MCF 10A (cell line): ENCODE measurements around the gene EHBP1. TPM values are rescaled to one million over a fixed set of nuclear protein-coding genes. Genes with fewer than 3 reads are reported as not detected.

Source experiments
- BruUV-seq: library from RNA; stranded (reverse); fragments of 400-500 nt; replicated peaks from 2 replicates; lab custom pipeline; 2021; lab: Mats Ljungman, UMichigan
- CTCF ChIA-PET: fragments of 300-600 bp; sonication (Branson Sonifier 250); formaldehyde crosslinking; extraction: SDS; loops from one replicate; lab custom pipeline; 2021; ENCODE audit warnings: antibody characterized with exemption, inconsistent platforms; lab: Yijun Ruan, JAX
- POLR2A ChIA-PET: fragments of 300-600, 350-650 bp; sonication (Branson Sonifier 250); formaldehyde crosslinking; extraction: SDS; loops from one replicate; lab custom pipeline; 2020; ENCODE audit warnings: antibody characterized with exemption, inconsistent platforms; lab: Yijun Ruan, JAX
- DNase-seq: peaks from one replicate; pipeline ENCODE4 v3.0.0-alpha.2; 2018; ENCODE audit not compliant: unreplicated experiment
- H3K27ac Mint-ChIP-seq: one replicate; pipeline ENCODE4 v1.8.0; 2022; ENCODE audit warnings: mild to moderate bottlenecking, low read depth, mixed read lengths; ENCODE audit not compliant: unreplicated experiment
- H3K27me3 Mint-ChIP-seq: one replicate; pipeline ENCODE4 v1.8.0; 2022; ENCODE audit warnings: mixed read lengths; ENCODE audit not compliant: insufficient read depth, unreplicated experiment
- H3K36me3 Mint-ChIP-seq: one replicate; pipeline ENCODE4 v1.8.0; 2022; ENCODE audit warnings: mild to moderate bottlenecking, moderate library complexity, mixed read lengths; ENCODE audit not compliant: insufficient read depth, unreplicated experiment
- H3K4me1 Mint-ChIP-seq: one replicate; pipeline ENCODE4 v1.8.0; 2022; ENCODE audit warnings: mixed read lengths; ENCODE audit not compliant: insufficient read depth, unreplicated experiment
- H3K4me3 Mint-ChIP-seq: one replicate; pipeline ENCODE4 v1.8.0; 2022; ENCODE audit warnings: mild to moderate bottlenecking, moderate library complexity, mixed read lengths; ENCODE audit not compliant: unreplicated experiment
- H3K9me3 Mint-ChIP-seq: one replicate; pipeline ENCODE4 v1.8.0; 2022; ENCODE audit warnings: mixed read lengths; ENCODE audit not compliant: unreplicated experiment
- intact Hi-C: fragments of 100-400 bp; cut with micrococcal nuclease; formaldehyde crosslinking; loops from 2 replicates; pipeline ENCODE4 v1.14.1; 2022
- total RNA-seq: library from RNA; stranded (reverse); gene quantifications from 2 replicates; pipeline ENCODE4 v1.2.3, GENCODE V29; 2022
- TF ChIP-seq, protein P1 (sequence below): fragments of 200-600 bp; IDR thresholded peaks from one replicate; pipeline ENCODE4 v1.8.0; 2022; ENCODE audit warnings: antibody characterized with exemption, mild to moderate bottlenecking; ENCODE audit not compliant: unreplicated experiment

Gene EHBP1
- total RNA-seq, 1 experiment from 2014 or later = 81.2 TPM

DNA sequence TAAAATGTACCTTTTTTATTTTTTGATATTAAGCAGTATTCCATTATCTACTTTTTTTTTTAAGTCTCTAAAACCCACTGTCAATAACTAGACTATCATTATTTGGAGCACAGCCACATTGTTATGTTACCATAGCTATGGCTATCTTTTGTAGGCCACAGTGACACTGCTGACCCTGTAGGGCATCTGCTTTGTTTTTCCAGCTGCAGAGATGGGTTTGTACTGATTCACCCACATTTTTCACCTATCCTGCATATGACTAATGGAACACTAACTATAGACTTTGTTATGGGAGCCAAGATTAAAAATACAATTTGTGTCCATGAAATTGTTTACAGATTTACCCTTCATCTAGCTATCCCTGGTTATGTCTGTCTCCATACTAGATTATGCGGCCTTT lies 323.5 kb downstream of the EHBP1 start:
- TF ChIP-seq, protein P1, sequence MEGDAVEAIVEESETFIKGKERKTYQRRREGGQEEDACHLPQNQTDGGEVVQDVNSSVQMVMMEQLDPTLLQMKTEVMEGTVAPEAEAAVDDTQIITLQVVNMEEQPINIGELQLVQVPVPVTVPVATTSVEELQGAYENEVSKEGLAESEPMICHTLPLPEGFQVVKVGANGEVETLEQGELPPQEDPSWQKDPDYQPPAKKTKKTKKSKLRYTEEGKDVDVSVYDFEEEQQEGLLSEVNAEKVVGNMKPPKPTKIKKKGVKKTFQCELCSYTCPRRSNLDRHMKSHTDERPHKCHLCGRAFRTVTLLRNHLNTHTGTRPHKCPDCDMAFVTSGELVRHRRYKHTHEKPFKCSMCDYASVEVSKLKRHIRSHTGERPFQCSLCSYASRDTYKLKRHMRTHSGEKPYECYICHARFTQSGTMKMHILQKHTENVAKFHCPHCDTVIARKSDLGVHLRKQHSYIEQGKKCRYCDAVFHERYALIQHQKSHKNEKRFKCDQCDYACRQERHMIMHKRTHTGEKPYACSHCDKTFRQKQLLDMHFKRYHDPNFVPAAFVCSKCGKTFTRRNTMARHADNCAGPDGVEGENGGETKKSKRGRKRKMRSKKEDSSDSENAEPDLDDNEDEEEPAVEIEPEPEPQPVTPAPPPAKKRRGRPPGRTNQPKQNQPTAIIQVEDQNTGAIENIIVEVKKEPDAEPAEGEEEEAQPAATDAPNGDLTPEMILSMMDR = no peak
- BruUV-seq = no TSS peak
- peaks cover 24% of the 10 kb centered on the region for H3K36me3 Mint-ChIP-seq
- intact Hi-C loops = loop anchor here (10.0 kb wide), 1 partner anchor 574 kb away; no protein-coding TSS in a partner anchor
- peaks cover 8% of the 10 kb centered on the region for H3K4me1 Mint-ChIP-seq
- DNase-seq = peak; percentile 7
- H3K4me3 Mint-ChIP-seq = no peak overlapping the region
- no peaks in the 10 kb centered on the region for H3K9me3 Mint-ChIP-seq
- H3K27me3 Mint-ChIP-seq = no peaks in the 10 kb centered on the region
- CTCF ChIA-PET = interaction anchor here (0.6 kb wide), 1 partner anchor 10 kb away, joined by 3 read pairs; no protein-coding TSS in a partner anchor
- peak overlapping the region; percentile 46 for H3K27ac Mint-ChIP-seq
- POLR2A ChIA-PET = interaction anchor here (1.2 to 1.7 kb wide), 2 partner anchors 21 to 72 kb away, joined by 4 read pairs; no protein-coding TSS in a partner anchor

DNA sequence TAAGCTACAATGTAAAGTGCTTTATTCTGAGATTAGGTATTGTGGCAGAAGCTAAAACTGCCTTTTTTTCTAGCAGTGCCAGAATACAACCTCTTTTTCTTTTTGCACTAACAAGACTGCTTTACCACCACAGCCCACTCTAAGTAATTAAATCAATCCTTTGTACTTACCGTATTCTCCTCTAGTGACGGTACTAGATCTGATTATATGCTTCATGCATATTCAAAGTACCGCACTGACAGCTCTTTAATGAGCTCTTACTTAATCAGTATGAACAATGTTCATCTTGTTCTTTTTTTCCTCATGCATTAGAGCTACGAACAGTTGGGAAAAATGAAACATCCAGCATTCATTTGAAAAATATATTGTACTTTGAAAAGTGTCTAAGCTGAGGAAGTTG lies 329.0 kb downstream of the EHBP1 start:
- POLR2A ChIA-PET = no interaction called here
- peaks cover 6% of the 10 kb centered on the region for H3K4me1 Mint-ChIP-seq

DNA sequence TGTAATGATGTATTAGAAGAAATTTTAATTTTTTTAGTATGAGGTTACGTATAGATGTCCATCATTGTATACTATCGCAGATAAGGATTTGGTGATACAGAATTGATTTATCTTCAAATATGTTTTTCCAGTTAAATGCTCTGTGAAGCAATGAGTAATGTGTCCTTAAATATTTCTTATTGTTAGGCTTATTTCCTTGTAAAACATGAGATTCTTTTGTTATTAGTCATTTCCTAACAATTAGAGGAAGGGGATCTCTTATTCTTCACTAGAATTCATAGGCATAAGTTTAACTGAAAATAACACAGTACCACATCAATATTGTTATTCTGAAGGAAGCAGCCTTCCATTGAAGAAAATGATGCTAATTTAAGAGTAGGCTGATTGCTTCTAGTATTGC lies 329.7 kb downstream of the EHBP1 start:
- intact Hi-C loops = no loop called here
- Mint-ChIP-seq H3K4me1 (peaks cover 5% of the 10 kb centered on the region), H3K36me3 (peaks cover 7% of the 10 kb centered on the region), H3K9me3 (no peaks in the 10 kb centered on the region), H3K27ac (no peak overlapping the region), H3K4me3 (no peak overlapping the region), H3K27me3 (no peaks in the 10 kb centered on the region)
- ChIA-PET CTCF (interaction anchor here (0.6 to 1.4 kb wide), 3 partner anchors 17 to 155 kb away, joined by 4 to 5 read pairs (median 4); no protein-coding TSS in a partner anchor), POLR2A (no interaction called here)
- DNase-seq = no peak
- TF ChIP-seq, protein P1 = no peak
- BruUV-seq = no TSS peak

More for the DNA sequence above, 329.0 kb downstream of the EHBP1 start:
- Mint-ChIP-seq H3K4me3 (no peak overlapping the region), H3K27ac (no peak overlapping the region), H3K27me3 (no peaks in the 10 kb centered on the region), H3K36me3 (peaks cover 13% of the 10 kb centered on the region), H3K9me3 (no peaks in the 10 kb centered on the region)
- TF ChIP-seq, protein P1 = no peak
- intact Hi-C loops = no loop called here
- DNase-seq = no peak
- BruUV-seq = no TSS peak
- CTCF ChIA-PET = interaction anchor here (0.6 to 0.7 kb wide), 2 partner anchors 18 to 128 kb away, joined by 3 to 4 read pairs; no protein-coding TSS in a partner anchor

DNA sequence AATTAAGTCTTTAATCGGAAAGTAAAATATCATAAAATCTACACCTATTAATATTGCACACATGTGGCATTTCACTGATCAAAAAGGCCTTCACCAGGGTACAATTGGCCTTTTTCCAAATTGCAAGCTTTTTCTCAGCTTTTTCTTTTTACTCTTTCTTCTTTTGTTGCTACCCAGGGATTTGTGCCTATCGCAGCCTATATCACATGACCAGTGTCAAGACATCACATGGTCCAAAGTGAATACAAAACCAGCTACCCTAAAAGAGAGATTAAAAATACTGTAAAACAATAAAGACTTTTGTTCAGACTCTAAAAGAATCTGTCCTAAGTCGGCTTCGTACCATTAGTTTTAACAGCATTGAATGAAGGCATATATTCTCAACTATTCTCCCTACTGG lies 330.1 kb downstream of the EHBP1 start:
- H3K4me3 Mint-ChIP-seq = no peak overlapping the region
- ChIA-PET POLR2A (no interaction called here), CTCF (interaction anchor here (0.6 to 1.4 kb wide), 5 partner anchors 15 to 468 kb away, joined by 4 to 5 read pairs (median 4); no protein-coding TSS in a partner anchor)
- H3K27me3 Mint-ChIP-seq = no peaks in the 10 kb centered on the region
- peaks cover 5% of the 10 kb centered on the region for H3K4me1 Mint-ChIP-seq
- H3K9me3 Mint-ChIP-seq = no peaks in the 10 kb centered on the region
- peaks cover 2% of the 10 kb centered on the region for H3K36me3 Mint-ChIP-seq
- TF ChIP-seq, protein P1 = no peak
- H3K27ac Mint-ChIP-seq = no peak overlapping the region
- intact Hi-C loops = no loop called here
- no peak for DNase-seq
- BruUV-seq = no TSS peak
